ENCODE data around the gene PCDHA8. TPM values are rescaled to one million over a fixed set of nuclear protein-coding genes. Genes with fewer than 3 reads are reported as not detected.
A peak's percentile ranks its signal among the peaks of the same experiment; 100 is the strongest.

Gene PCDHA8
- total and polyA plus RNA-seq, 2 of the 8 experiments (the other 6 are each of a cell fraction or from before 2014, with no cell fraction given): 0.14 to 0.52 TPM

DNA sequence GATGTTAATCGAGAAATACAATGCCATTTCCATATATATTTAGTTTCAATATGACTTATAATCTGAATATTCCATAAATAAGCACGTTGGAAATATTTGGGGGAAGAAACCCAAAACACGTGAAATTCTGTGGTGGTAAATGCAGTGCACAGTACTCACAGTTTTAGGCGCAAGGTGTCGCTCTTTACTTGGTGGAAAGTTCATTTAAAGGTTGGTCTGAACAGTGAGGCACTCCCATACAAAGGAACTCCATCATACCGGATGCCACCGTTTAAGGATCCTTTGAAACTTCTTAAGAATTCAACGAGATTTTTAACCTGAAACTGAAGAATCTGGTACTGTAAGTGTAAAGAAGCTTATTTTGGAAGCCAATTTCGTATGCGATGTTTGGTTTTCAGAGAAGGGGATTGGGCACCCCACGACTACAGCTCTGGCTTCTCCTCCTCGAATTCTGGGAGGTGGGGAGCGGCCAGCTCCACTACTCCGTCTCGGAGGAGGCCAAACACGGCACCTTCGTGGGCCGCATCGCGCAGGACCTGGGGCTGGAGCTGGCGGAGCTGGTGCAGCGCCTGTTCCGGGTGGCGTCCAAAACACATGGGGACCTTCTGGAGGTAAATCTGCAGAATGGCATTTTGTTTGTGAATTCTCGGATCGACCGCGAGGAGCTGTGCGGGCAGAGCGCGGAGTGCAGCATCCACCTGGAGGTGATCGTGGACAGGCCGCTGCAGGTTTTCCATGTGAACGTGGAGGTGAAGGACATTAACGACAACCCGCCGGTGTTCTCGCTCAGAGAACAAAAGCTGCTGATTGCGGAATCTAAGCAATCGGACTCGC, 28.0 kb downstream of the PCDHA8 start, which contains the start of gene PCDHA11 (continued):
- TF ChIP-seq RBBP5 (IDR thresholded peaks at IDR 0.05; ENCODE audit: borderline replicate concordance, low read depth, low read length) (no peak), CEBPB (IDR thresholded peaks at IDR 0.05; ENCODE audit: low read depth, low read length) (no peak; the same call in 1 of the 2 replicates), TCF12 (IDR thresholded peaks at IDR 0.05; ENCODE audit: low read depth, low read length) (no peak), CBX8 (IDR thresholded peaks at IDR 0.05; ENCODE audit: borderline replicate concordance, low read depth, low read length) (no peak), SP4 (IDR thresholded peaks at IDR 0.05; ENCODE audit: low read length) (no peak), KDM5A (IDR thresholded peaks at IDR 0.05; ENCODE audit: low read length) (no peak), GABPA (IDR thresholded peaks at IDR 0.05; ENCODE audit: borderline replicate concordance, insufficient read depth, low read length) (no peak), SP1 (IDR thresholded peaks at IDR 0.05; ENCODE audit: low read depth, low read length) (0 out of 2 replicates have a peak, but pooled peaks have one; percentile 19), CBX5 (IDR thresholded peaks at IDR 0.05; ENCODE audit: low read depth, low read length) (no peak), TAF7 (optimal IDR thresholded peaks at IDR 0.05; ENCODE audit: borderline replicate concordance, low read depth, low read length) (no peak), RFX5 (IDR thresholded peaks at IDR 0.05; ENCODE audit: borderline replicate concordance, low read depth, low read length) (no peak), GTF2F1 (IDR thresholded peaks at IDR 0.05; ENCODE audit: borderline replicate concordance, low read depth, low read length) (no peak), RXRA (IDR thresholded peaks at IDR 0.05; ENCODE audit: insufficient read depth, low read depth, low read length) (no peak), TBP (IDR thresholded peaks at IDR 0.05; ENCODE audit: low read depth, low read length) (no peak), CREB1 (IDR thresholded peaks at IDR 0.05) (0 out of 2 replicates have a peak, but pooled peaks have one; percentile 23), RNF2 (IDR thresholded peaks at IDR 0.05; ENCODE audit: borderline replicate concordance, low read depth, low read length, missing control alignments, poor library complexity, severe bottlenecking) (no peak), SAP30 (IDR thresholded peaks at IDR 0.05; ENCODE audit: insufficient read depth, insufficient replicate concordance, low read length) (no peak), JUND (IDR thresholded peaks at IDR 0.05; ENCODE audit: low read length) (no peak), EZH2 (IDR thresholded peaks at IDR 0.05; ENCODE audit: low read depth, low read length, severe bottlenecking) (no peak), FOSL1 (IDR thresholded peaks at IDR 0.05; ENCODE audit: insufficient read depth, low read depth, low read length) (no peak)
- TF ChIP-seq, protein P1, sequence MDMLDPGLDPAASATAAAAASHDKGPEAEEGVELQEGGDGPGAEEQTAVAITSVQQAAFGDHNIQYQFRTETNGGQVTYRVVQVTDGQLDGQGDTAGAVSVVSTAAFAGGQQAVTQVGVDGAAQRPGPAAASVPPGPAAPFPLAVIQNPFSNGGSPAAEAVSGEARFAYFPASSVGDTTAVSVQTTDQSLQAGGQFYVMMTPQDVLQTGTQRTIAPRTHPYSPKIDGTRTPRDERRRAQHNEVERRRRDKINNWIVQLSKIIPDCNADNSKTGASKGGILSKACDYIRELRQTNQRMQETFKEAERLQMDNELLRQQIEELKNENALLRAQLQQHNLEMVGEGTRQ (IDR thresholded peaks at IDR 0.05; ENCODE audit: low read length): no peak
- TF ChIP-seq, protein P2, sequence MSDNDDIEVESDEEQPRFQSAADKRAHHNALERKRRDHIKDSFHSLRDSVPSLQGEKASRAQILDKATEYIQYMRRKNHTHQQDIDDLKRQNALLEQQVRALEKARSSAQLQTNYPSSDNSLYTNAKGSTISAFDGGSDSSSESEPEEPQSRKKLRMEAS (IDR thresholded peaks at IDR 0.05): peak; percentile 31; the same call in 1 of the 2 replicates
